Measurements from ENCODE around the gene ONECUT3. TPM values are rescaled to one million over a fixed set of nuclear protein-coding genes. Genes with fewer than 3 reads are reported as not detected.

ONECUT3 gene
- total RNA-seq, 1 experiment from 2014 or later = not detected

GRCh38 chr19:1744822-1745563 lies 8.3 kb upstream of the ONECUT3 start:
- Histone ChIP-seq H3K27ac (ENCODE audit: low read depth, low read length, poor library complexity, severe bottlenecking) (no peak overlapping the region), H3K36me3 (ENCODE audit: insufficient read depth, low read length, poor library complexity, severe bottlenecking) (no peaks in the 10 kb centered on the region), H3K4me1 (ENCODE audit: insufficient read depth, low read length, poor library complexity, severe bottlenecking) (peaks cover 10% of the 10 kb centered on the region), H3K27me3 (replicated peaks; ENCODE audit: insufficient read depth, low read depth, low read length, poor library complexity) (peaks cover 52% of the 10 kb centered on the region), H3K4me3 (ENCODE audit: low read depth, low read length, poor library complexity, severe bottlenecking) (peak overlapping the region; percentile 28), H3K9me3 (ENCODE audit: low read depth, low read length, poor library complexity, severe bottlenecking) (no peaks in the 10 kb centered on the region)
- no peak for TF ChIP-seq EZH2 (IDR thresholded peaks at IDR 0.05; ENCODE audit: borderline replicate concordance, low read depth, low read length, poor library complexity, severe bottlenecking)
- no peak for TF ChIP-seq CTCF (conservative IDR thresholded peaks at IDR 0.05; ENCODE audit: low read depth, low read length)
- DNase-seq (ENCODE audit: low spot score) = no peak
- no TSS peak for BruUV-seq (replicated peaks)
- POLR2A ChIA-PET (ENCODE audit: low non-redundant PET) = no interaction called here
- intact Hi-C loops (cut with micrococcal nuclease; ENCODE audit: unreplicated experiment) = no loop called here
- CTCF ChIA-PET = no interaction called here

- Histone ChIP-seq H3K4me3 (ENCODE audit: low read depth, low read length, poor library complexity, severe bottlenecking) (peak overlapping the region; percentile 28), H3K36me3 (ENCODE audit: insufficient read depth, low read length, poor library complexity, severe bottlenecking) (no peaks in the 10 kb centered on the region), H3K27me3 (replicated peaks; ENCODE audit: insufficient read depth, low read depth, low read length, poor library complexity) (peaks cover 58% of the 10 kb centered on the region), H3K27ac (ENCODE audit: low read depth, low read length, poor library complexity, severe bottlenecking) (no peak overlapping the region), H3K4me1 (ENCODE audit: insufficient read depth, low read length, poor library complexity, severe bottlenecking) (peaks cover 10% of the 10 kb centered on the region), H3K9me3 (ENCODE audit: low read depth, low read length, poor library complexity, severe bottlenecking) (no peaks in the 10 kb centered on the region)
- peak; percentile 49 for DNase-seq (ENCODE audit: low spot score)
- ChIA-PET CTCF (no interaction called here), POLR2A (ENCODE audit: low non-redundant PET) (no interaction called here)
- BruUV-seq (replicated peaks) = no TSS peak
- TF ChIP-seq EZH2 (IDR thresholded peaks at IDR 0.05; ENCODE audit: borderline replicate concordance, low read depth, low read length, poor library complexity, severe bottlenecking) (no peak), CTCF (conservative IDR thresholded peaks at IDR 0.05; ENCODE audit: low read depth, low read length) (no peak)
- intact Hi-C loops (cut with micrococcal nuclease; ENCODE audit: unreplicated experiment) = no loop called here
These were observed 7.7 kb upstream of the ONECUT3 start for GRCh38 chr19:1745589-1746031.

GRCh38 chr19:1746401-1747284 lies 6.7 kb upstream of the ONECUT3 start:
- Histone ChIP-seq H3K9me3 (ENCODE audit: low read depth, low read length, poor library complexity, severe bottlenecking) (no peaks in the 10 kb centered on the region), H3K4me3 (ENCODE audit: low read depth, low read length, poor library complexity, severe bottlenecking) (no peak overlapping the region), H3K27me3 (replicated peaks; ENCODE audit: insufficient read depth, low read depth, low read length, poor library complexity) (peaks cover 69% of the 10 kb centered on the region), H3K27ac (ENCODE audit: low read depth, low read length, poor library complexity, severe bottlenecking) (no peak overlapping the region), H3K4me1 (ENCODE audit: insufficient read depth, low read length, poor library complexity, severe bottlenecking) (peaks cover 10% of the 10 kb centered on the region), H3K36me3 (ENCODE audit: insufficient read depth, low read length, poor library complexity, severe bottlenecking) (no peaks in the 10 kb centered on the region)
- intact Hi-C loops (cut with micrococcal nuclease; ENCODE audit: unreplicated experiment) = no loop called here
- peak; percentile 60 for DNase-seq (ENCODE audit: low spot score)
- ChIA-PET CTCF (no interaction called here), POLR2A (ENCODE audit: low non-redundant PET) (no interaction called here)
- no TSS peak for BruUV-seq (replicated peaks)
- TF ChIP-seq CTCF (conservative IDR thresholded peaks at IDR 0.05; ENCODE audit: low read depth, low read length) (no peak), EZH2 (IDR thresholded peaks at IDR 0.05; ENCODE audit: borderline replicate concordance, low read depth, low read length, poor library complexity, severe bottlenecking) (peak; percentile 81)
